GM12878 (cell line): Measurements from ENCODE around the gene TMEM150B. TPM values are rescaled to one million over a fixed set of nuclear protein-coding genes. Genes with fewer than 3 reads are reported as not detected.

Source experiments
- ATAC-seq: fragments of 200-7000 bp; cut with Tn5 transposase; 3 replicates; pipeline ENCODE4 v1.9.1; 2020; ENCODE audit warnings: mild to moderate bottlenecking, moderate library complexity
- BruUV-seq: library from RNA; stranded (reverse); fragments of 400-500 nt; replicated peaks from 2 replicates; lab custom pipeline; 2021; lab: Mats Ljungman, UMichigan
- CTCF ChIA-PET: fragments of 300-600 bp; sonication (Branson Sonifier 250); formaldehyde crosslinking; extraction: SDS; loops from one replicate; lab custom pipeline; 2021; ENCODE audit warnings: inconsistent platforms; lab: Yijun Ruan, JAX
- POLR2A ChIA-PET: fragments of 350-600 bp; formaldehyde crosslinking; extraction: SDS; loops from one replicate; lab custom pipeline; 2021; ENCODE audit warnings: inconsistent platforms; lab: Charles Lee
- RAD21 ChIA-PET: fragments of 300-600 bp; sonication (Branson Sonifier 250); formaldehyde crosslinking; loops from one replicate; lab custom pipeline; 2023; ENCODE audit warnings: antibody characterized with exemption; ENCODE audit not compliant: unreplicated experiment; lab: Charles Lee
- SMC1A ChIA-PET: fragments of 300-600 bp; sonication (Branson Sonifier 250); formaldehyde crosslinking; loops from one replicate; lab custom pipeline; 2023; ENCODE audit not compliant: unreplicated experiment, uncharacterized antibody; lab: Charles Lee
- DNase-seq: peaks from one replicate; pipeline ENCODE4 v3.0.0-alpha.2; 2011; ENCODE audit warnings: low read depth, low spot score
- FAIRE-seq: peaks from 3 replicates; lab custom pipeline; 2011; peaks lifted over from hg19 to GRCh38; lab: Jason Lieb, UNC
- H2AFZ ChIP-seq: 2 replicates; pipeline ENCODE4 v1.6.0; 2011; ENCODE audit warnings: low read depth, low read length, control low read depth; ENCODE audit not compliant: control insufficient read depth
- H3K27ac ChIP-seq: 2 replicates; pipeline ENCODE4 v1.5.1; 2011; ENCODE audit warnings: control low read depth; ENCODE audit not compliant: control insufficient read depth, insufficient read depth
- H3K27me3 ChIP-seq, 2 experiments: replicated peaks in 1 of 2; 2 replicates each; pipeline versions ENCODE4 v1.6.0 to v1.6.1; 2011; ENCODE audit warnings: low read length in 1 of 2; ENCODE audit not compliant: control insufficient read depth in 2 of 2, insufficient read depth in 2 of 2
- H3K36me3 ChIP-seq, 2 experiments: 2 replicates each; pipeline ENCODE4 v1.5.1; 2011; ENCODE audit warnings: low read length in 1 of 2; ENCODE audit not compliant: control insufficient read depth in 2 of 2, insufficient read depth in 2 of 2
- H3K4me1 ChIP-seq: 2 replicates; pipeline ENCODE4 v1.6.1; 2011; ENCODE audit warnings: mild to moderate bottlenecking, low read length, moderate library complexity, mixed read lengths; ENCODE audit not compliant: control insufficient read depth, insufficient read depth
- H3K4me2 ChIP-seq: 2 replicates; pipeline ENCODE4 v1.6.0; 2011; ENCODE audit warnings: control low read depth; ENCODE audit not compliant: control insufficient read depth, insufficient read depth
- H3K4me3 ChIP-seq: fragments of 200-600 bp; sonication (generic); 2 replicates; pipeline ENCODE4 v1.5.1; 2016
- H3K79me2 ChIP-seq: 2 replicates; pipeline ENCODE4 v1.6.0; 2011; ENCODE audit warnings: low read length; ENCODE audit not compliant: control insufficient read depth, insufficient read depth
- H3K9ac ChIP-seq: 2 replicates; pipeline ENCODE4 v1.8.0; 2011; ENCODE audit warnings: low read length, control low read depth, mixed read lengths; ENCODE audit not compliant: control insufficient read depth, insufficient read depth
- H3K9me3 ChIP-seq: replicated peaks from 3 replicates; pipeline ENCODE4 v1.5.1; 2011; ENCODE audit warnings: mild to moderate bottlenecking, low read length; ENCODE audit not compliant: control insufficient read depth, insufficient read depth
- H4K20me1 ChIP-seq: 2 replicates; pipeline ENCODE4 v1.6.0; 2011; ENCODE audit not compliant: control insufficient read depth, insufficient read depth
- CBX5 ChIP-seq: sonication (generic); IDR thresholded peaks from 2 replicates; pipeline ENCODE4 v1.6.1; 2016; ENCODE audit warnings: low read depth, moderate library complexity, mild to moderate bottlenecking, inconsistent platforms
- LARP7 ChIP-seq: fragments of 450-650 bp; IDR thresholded peaks from 2 replicates; pipeline ENCODE4 v1.6.1; 2017; ENCODE audit warnings: mild to moderate bottlenecking
- MYB ChIP-seq: fragments of 150-350 bp; IDR thresholded peaks from 2 replicates; pipeline ENCODE4 v1.6.1; 2014; ENCODE audit warnings: mild to moderate bottlenecking, low read depth, low read length, borderline replicate concordance
- RUNX3 ChIP-seq: IDR thresholded peaks from 2 replicates; pipeline ENCODE4 v1.6.1; 2012; ENCODE audit warnings: low read length, inconsistent platforms
- ZBED1 ChIP-seq: IDR thresholded peaks from 2 replicates; pipeline ENCODE4 v1.6.1; 2016; ENCODE audit warnings: borderline replicate concordance
- WGBS: methylation state at CpG from one replicate; pipeline ENCODE4 v1.1.6; 2016; ENCODE audit warnings: low lambda C conversion rate; ENCODE audit not compliant: insufficient replicate concordance, insufficient coverage; ENCODE audit errors: missing lambda C conversion rate; 5-methylcytosine and 5-hydroxymethylcytosine counted together
- in situ Hi-C: fragments of 300-500 bp; cut with MboI; formaldehyde crosslinking; loops from 9 replicates; pipeline ENCODE4 v1.14.3; 2018; ENCODE audit warnings: mixed read lengths
- intact Hi-C: fragments of 100-400 bp; cut with micrococcal nuclease; formaldehyde crosslinking; loops from one replicate; pipeline ENCODE4 v1.14.2; 2022; ENCODE audit not compliant: unreplicated experiment
- polyA plus RNA-seq, 11 experiments: library from polyadenylated mRNA; depleted of rRNA in 4 of 11; unstranded in 6 of 11; stranded (reverse) in 5 of 11; fragments of >200 nt; fragmentation: Nextera tagmentation in 4 of 11; fragmentation: Illumina TruSeq in 1 of 11; extraction: Ambion mirVana in 4 of 11; extraction: Trizol in 1 of 11; gene quantifications; 1 replicate in 1 of 11; 2 replicates in 10 of 11; pipeline versions ENCODE4 v1.2.1 to v1.2.3, GENCODE V29; 2011 to 2016; ENCODE audit warnings: inconsistent platforms in 2 of 11, missing spikeins in 2 of 11, low read depth in 1 of 11
- total RNA-seq, 4 experiments: library from RNA; depleted of rRNA in 3 of 4; stranded (reverse); fragments of >200 nt in 3 of 4; fragmentation: Illumina TruSeq in 1 of 4; extraction: Trizol in 1 of 4; gene quantifications; 2 replicates each; pipeline versions ENCODE4 v1.2.1 to v1.2.3, GENCODE V29; 2013 to 2021
- TF ChIP-seq, protein P1 (sequence below): fragments of 450-650 bp; IDR thresholded peaks from 2 replicates; pipeline ENCODE4 v1.6.1; 2017; ENCODE audit warnings: low read depth, mild to moderate bottlenecking, moderate library complexity
- TF ChIP-seq, protein P2 (sequence below): fragments of 450-650 bp; IDR thresholded peaks from 2 replicates; pipeline ENCODE4 v1.6.1; 2016; ENCODE audit warnings: mild to moderate bottlenecking, moderate library complexity, borderline replicate concordance
- TF ChIP-seq, protein P3 (sequence below): fragments of 450-650 bp; IDR thresholded peaks from 2 replicates; pipeline ENCODE4 v1.6.1; 2017; ENCODE audit warnings: mild to moderate bottlenecking
- TF ChIP-seq, protein P4 (sequence below): fragments of 450-650 bp; IDR thresholded peaks from 2 replicates; pipeline ENCODE4 v1.6.1; 2016; ENCODE audit warnings: mild to moderate bottlenecking

Gene TMEM150B
- total and polyA plus RNA-seq, 10 of the 15 experiments (the other 5 are each of a cell fraction or from before 2014, with no cell fraction given): 0.09 to 0.23 (median 0.18) TPM; not detected in 6

DNA sequence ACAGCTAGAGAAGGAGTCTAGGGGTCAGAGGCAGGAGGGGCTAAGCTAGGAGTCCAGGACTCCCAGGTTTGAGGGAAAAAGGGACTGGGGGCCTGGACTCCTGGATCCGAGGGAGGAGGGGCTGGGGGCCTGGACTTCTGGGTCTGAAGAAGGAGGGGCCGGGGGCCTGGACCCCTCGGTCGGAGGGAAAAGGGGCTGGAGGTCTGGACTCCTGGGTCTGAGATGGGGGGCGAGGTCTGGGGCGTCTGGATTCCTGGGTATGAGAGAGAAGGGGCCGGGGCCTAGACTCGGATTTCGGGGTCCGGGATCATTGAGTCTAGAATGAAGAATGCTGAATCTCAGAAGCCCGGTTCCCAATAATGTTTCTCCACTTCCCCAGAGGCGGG is 22.8 kb downstream of the TMEM150B start (continued):
- TF ChIP-seq, protein P1, sequence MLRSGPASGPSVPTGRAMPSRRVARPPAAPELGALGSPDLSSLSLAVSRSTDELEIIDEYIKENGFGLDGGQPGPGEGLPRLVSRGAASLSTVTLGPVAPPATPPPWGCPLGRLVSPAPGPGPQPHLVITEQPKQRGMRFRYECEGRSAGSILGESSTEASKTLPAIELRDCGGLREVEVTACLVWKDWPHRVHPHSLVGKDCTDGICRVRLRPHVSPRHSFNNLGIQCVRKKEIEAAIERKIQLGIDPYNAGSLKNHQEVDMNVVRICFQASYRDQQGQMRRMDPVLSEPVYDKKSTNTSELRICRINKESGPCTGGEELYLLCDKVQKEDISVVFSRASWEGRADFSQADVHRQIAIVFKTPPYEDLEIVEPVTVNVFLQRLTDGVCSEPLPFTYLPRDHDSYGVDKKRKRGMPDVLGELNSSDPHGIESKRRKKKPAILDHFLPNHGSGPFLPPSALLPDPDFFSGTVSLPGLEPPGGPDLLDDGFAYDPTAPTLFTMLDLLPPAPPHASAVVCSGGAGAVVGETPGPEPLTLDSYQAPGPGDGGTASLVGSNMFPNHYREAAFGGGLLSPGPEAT: no peak
- TF ChIP-seq, all 136 proteins: peak for 0

DNA sequence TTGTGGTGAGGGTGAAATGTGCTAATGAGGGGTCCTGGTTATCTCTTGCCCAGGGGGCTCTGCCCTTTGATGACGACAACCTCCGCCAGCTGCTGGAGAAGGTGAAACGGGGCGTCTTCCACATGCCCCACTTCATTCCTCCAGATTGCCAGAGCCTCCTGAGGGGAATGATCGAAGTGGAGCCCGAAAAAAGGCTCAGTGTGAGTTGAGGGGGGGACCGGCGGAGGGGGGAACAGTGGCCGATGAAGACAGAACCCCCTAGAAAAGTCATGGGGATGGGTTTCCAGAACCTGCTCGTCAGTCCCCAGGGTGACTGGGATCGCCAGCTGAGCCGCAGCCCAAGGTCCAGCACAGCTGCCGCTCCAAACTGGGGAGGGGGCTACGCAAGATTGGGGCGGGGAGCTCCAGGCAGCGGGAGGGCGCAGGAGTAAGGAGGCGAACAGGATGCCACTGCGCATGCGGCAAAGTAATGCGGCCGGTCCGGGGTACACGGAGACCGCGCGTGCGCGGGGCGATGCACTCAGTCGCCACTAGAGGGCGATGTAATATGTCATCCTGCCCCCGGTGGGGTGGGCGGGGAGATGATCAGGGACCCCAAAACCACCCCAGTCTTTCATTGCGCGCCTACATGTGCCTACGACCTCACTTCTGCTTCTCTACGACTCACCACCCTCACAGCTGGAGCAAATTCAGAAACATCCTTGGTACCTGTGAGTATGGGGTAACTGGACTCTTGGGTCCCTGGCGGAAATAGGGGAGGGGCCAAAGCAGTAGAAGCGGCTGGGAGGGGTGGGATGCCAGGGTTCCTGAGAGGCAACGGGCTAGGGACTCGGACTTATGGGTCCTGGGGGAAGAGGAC is 23.5 kb downstream of the TMEM150B start:
- ATAC-seq (peak; percentile 93), DNase-seq (peak; percentile 59), FAIRE-seq (peak; percentile 61)
- ChIA-PET POLR2A (interaction anchor here (0.6 to 2.8 kb wide), 5 partner anchors 14 to 106 kb away, joined by 3 to 14 read pairs (median 4); partner anchors contain the start of genes KMT5C, PPP6R1, TMEM238 and UBE2S), SMC1A (interaction anchor here (0.8 to 3.5 kb wide), 12 partner anchors 10 to 331 kb away, joined by 3 to 22 read pairs (median 4); partner anchors contain the start of genes ISOC2, KMT5C and TMEM238), RAD21 (interaction anchor here (0.6 to 2.8 kb wide), 14 partner anchors 10 to 329 kb away, joined by 3 to 28 read pairs (median 5); partner anchors contain the start of genes ISOC2, KMT5C, PPP6R1 and TMEM238), CTCF (interaction anchor here (0.5 to 3.8 kb wide), 34 partner anchors 10 to 216 kb away, joined by 3 to 49 read pairs (median 5); partner anchors contain the start of genes BRSK1, HSPBP1, KMT5C and TMEM150B)
- no peaks in the 10 kb centered on the region for H3K36me3 ChIP-seq
- H3K27ac ChIP-seq: peak overlapping the region; percentile 27
- H3K79me2 ChIP-seq: no peaks in the 10 kb centered on the region
- no TSS peak for BruUV-seq
- H3K9me3 ChIP-seq: no peaks in the 10 kb centered on the region
- peak overlapping the region; percentile 67; the same call in 1 of the 2 replicates for H3K4me3 ChIP-seq
- H2AFZ ChIP-seq: peak overlapping the region; percentile 96
- no peaks in the 10 kb centered on the region for H3K27me3 ChIP-seq
- peak overlapping the region; percentile 83 for H3K4me2 ChIP-seq
- intact Hi-C loops (loop anchor here (5.0 kb wide), 1 partner anchor 81 kb away; the partner anchor contains the start of gene TMEM238), in situ Hi-C loops (no loop called here)
- WGBS: 14% methylated on average over 42 of the region's 42 CpGs
- H3K9ac ChIP-seq: peak overlapping the region; percentile 8; the same call in 1 of the 2 replicates
- peaks cover 11% of the 10 kb centered on the region for H3K4me1 ChIP-seq
- H4K20me1 ChIP-seq: no peaks in the 10 kb centered on the region; the same call in 1 of the 2 replicates
- no peak for TF ChIP-seq MYB
- TF ChIP-seq, protein P2, sequence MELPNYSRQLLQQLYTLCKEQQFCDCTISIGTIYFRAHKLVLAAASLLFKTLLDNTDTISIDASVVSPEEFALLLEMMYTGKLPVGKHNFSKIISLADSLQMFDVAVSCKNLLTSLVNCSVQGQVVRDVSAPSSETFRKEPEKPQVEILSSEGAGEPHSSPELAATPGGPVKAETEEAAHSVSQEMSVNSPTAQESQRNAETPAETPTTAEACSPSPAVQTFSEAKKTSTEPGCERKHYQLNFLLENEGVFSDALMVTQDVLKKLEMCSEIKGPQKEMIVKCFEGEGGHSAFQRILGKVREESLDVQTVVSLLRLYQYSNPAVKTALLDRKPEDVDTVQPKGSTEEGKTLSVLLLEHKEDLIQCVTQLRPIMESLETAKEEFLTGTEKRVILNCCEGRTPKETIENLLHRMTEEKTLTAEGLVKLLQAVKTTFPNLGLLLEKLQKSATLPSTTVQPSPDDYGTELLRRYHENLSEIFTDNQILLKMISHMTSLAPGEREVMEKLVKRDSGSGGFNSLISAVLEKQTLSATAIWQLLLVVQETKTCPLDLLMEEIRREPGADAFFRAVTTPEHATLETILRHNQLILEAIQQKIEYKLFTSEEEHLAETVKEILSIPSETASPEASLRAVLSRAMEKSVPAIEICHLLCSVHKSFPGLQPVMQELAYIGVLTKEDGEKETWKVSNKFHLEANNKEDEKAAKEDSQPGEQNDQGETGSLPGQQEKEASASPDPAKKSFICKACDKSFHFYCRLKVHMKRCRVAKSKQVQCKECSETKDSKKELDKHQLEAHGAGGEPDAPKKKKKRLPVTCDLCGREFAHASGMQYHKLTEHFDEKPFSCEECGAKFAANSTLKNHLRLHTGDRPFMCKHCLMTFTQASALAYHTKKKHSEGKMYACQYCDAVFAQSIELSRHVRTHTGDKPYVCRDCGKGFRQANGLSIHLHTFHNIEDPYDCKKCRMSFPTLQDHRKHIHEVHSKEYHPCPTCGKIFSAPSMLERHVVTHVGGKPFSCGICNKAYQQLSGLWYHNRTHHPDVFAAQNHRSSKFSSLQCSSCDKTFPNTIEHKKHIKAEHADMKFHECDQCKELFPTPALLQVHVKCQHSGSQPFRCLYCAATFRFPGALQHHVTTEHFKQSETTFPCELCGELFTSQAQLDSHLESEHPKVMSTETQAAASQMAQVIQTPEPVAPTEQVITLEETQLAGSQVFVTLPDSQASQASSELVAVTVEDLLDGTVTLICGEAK: no peak
- TF ChIP-seq, protein P3, sequence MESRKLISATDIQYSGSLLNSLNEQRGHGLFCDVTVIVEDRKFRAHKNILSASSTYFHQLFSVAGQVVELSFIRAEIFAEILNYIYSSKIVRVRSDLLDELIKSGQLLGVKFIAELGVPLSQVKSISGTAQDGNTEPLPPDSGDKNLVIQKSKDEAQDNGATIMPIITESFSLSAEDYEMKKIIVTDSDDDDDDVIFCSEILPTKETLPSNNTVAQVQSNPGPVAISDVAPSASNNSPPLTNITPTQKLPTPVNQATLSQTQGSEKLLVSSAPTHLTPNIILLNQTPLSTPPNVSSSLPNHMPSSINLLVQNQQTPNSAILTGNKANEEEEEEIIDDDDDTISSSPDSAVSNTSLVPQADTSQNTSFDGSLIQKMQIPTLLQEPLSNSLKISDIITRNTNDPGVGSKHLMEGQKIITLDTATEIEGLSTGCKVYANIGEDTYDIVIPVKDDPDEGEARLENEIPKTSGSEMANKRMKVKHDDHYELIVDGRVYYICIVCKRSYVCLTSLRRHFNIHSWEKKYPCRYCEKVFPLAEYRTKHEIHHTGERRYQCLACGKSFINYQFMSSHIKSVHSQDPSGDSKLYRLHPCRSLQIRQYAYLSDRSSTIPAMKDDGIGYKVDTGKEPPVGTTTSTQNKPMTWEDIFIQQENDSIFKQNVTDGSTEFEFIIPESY: no peak
- TF ChIP-seq LARP7: no peak
- no peak for TF ChIP-seq ZBED1
- no peak for TF ChIP-seq CBX5
- TF ChIP-seq, protein P4, sequence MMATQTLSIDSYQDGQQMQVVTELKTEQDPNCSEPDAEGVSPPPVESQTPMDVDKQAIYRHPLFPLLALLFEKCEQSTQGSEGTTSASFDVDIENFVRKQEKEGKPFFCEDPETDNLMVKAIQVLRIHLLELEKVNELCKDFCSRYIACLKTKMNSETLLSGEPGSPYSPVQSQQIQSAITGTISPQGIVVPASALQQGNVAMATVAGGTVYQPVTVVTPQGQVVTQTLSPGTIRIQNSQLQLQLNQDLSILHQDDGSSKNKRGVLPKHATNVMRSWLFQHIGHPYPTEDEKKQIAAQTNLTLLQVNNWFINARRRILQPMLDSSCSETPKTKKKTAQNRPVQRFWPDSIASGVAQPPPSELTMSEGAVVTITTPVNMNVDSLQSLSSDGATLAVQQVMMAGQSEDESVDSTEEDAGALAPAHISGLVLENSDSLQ: no peak
- no peak for TF ChIP-seq RUNX3
